GM10266 (cell line): ENCODE measurements around the gene ABCC6.

ENCODE experiments used
- DNase-seq: peaks from one replicate; pipeline ENCODE4 v3.0.0; 2012; ENCODE audit errors: extremely low spot score
- TF ChIP-seq, protein P1 (sequence below): IDR thresholded peaks from 2 replicates; pipeline ENCODE4 v1.5.1; 2012; ENCODE audit warnings: mild to moderate bottlenecking, low read depth; ENCODE audit not compliant: control insufficient read depth, insufficient read depth; ENCODE audit errors: missing control alignments

ABCC6 gene

DNA sequence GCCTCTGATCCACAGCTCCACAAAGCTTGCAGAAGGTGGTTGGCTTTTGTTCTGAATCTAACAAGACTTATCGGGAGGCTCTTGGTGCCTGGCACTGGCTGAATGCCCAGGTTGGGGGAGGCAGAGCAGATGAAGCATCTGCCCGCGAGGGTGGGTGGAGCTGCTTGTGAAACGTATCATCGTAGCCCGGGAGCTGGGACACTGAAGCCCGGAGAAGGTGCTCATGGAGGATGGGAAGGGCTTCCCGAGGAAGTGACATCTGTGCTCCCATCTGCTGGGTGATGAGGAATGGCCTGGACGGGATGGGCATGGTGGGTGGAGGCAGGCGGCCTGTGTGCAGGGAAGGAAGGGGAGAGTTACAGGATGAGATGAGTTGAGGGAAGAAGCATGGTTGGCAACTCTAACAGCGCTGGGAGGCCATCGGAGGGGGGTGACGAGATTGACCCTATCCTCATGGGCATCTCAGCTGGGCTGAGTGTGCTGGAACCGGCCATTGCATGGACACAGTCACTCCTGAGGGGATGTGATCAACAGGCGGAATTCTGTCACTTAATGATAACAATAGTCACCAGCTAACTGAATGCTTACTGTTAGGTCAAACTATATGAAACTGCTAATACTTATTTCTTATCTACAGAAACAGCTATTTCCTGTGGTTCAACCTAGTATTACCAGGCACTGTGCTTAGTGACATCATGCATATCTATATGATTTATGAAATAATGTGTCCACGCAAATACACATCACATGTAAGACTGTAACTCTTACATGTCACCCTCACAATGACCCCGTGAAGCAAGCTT, 102.7 kb downstream of the ABCC6 start:
- TF ChIP-seq, protein P1, sequence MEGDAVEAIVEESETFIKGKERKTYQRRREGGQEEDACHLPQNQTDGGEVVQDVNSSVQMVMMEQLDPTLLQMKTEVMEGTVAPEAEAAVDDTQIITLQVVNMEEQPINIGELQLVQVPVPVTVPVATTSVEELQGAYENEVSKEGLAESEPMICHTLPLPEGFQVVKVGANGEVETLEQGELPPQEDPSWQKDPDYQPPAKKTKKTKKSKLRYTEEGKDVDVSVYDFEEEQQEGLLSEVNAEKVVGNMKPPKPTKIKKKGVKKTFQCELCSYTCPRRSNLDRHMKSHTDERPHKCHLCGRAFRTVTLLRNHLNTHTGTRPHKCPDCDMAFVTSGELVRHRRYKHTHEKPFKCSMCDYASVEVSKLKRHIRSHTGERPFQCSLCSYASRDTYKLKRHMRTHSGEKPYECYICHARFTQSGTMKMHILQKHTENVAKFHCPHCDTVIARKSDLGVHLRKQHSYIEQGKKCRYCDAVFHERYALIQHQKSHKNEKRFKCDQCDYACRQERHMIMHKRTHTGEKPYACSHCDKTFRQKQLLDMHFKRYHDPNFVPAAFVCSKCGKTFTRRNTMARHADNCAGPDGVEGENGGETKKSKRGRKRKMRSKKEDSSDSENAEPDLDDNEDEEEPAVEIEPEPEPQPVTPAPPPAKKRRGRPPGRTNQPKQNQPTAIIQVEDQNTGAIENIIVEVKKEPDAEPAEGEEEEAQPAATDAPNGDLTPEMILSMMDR, result no peak
- no peak for DNase-seq

DNA sequence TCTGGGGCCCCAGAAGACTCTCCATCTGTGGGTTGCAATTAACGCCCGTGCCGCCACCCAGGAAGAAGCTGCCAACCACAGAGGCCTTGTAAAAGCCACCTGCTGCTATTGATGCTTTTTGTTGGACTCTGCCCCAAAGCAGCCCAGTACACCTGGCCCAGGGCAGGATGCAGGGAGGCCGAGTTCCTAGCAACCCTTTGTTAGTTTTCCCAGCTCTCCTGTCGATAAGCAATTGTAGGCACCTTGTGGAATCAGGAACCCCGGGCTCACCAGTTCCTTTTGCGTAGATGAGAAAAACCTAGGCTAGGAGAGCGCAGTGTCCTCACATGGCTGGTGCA, 103.3 kb downstream of the ABCC6 start:
- TF ChIP-seq, protein P1, result no peak
- no peak for DNase-seq

DNA sequence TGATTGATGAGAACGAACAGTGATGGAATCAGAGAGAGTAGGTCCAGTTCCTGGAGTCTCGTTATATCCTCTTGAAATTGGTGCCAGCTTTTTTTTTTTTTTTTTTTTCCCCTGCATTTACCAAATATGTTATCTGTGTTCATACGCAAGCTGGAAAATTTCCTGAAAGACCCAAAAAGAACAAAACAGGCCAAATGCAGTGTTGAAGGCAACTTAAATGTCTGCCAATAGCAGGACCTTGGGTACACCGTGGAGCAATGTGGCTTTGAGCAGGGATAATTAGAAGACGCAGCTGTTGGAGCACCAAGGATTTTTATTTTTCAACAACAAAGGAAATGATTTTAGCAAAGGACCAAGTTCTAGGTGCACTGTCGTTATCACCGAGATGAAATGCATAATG, 105.0 kb downstream of the ABCC6 start:
- TF ChIP-seq, protein P1, result no peak
- no peak for DNase-seq

DNA sequence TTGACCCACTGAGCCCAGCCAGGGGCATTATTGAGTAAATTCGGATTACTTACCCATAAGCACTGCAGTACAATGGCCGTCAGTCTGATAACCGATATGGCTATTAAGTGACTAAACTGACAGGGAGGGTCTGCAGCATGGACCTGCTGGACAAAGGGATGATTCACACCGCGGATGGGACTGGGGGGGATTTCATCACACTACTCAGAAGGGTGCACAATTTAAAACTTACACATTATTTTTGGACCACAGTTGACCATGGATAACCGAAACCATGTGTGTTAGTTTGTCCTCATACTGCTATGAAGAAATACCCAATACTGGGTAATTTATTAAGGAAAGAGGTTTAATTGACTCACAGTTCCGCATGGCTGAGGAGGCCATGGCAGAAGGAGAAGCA, 106.5 kb downstream of the ABCC6 start:
- DNase-seq, result no peak
- TF ChIP-seq, protein P1, result no peak

DNA sequence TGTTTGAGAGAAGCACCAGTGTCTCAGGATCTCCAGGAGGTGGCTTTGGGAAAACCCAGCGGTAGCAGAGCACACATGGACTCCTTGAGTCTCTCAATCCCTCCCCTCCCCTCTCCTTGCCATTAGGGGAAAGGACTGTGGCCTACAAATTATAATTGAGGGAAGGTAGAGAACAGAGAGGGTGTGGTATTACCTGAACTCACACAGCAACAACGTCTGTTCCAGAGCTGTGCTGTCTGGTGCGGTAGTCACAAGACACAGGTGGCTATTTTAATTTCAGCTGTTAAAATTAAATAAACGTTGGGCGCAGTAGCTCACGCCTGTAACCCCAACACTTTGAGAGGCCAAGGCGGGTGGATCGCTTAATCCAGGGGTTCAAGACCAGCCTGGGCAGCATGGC, 110.2 kb downstream of the ABCC6 start:
- TF ChIP-seq, protein P1, result no peak
- no peak for DNase-seq

DNA sequence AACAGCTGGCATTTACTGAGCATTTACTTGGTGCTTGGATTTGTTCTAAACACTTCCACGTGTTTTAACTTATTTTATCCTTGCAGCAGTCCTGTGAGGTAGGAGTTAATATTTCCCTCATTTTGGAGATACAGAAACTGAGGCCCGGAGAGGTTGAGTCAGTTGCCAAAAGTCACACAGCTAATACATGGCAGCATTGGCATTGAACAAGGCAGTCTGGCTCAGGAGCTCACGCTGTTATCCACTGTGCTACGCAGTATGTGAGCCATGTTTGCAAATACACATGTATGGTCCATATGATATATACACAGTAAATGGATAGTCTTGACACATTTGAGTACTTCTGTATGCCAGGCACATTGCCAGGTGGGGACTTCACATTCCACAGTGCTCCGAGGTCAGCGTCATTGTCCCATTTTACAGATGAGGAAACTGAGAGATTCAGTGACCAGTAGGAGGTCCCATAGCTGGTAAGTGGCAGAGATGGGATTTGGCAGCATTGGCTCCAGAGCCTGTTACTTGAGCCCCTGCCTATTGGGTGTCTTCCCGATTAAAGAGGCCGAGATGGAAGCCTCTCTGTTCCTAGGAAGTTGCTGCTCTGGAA, 110.7 kb downstream of the ABCC6 start:
- no peak for DNase-seq
- TF ChIP-seq, protein P1, result no peak

DNA sequence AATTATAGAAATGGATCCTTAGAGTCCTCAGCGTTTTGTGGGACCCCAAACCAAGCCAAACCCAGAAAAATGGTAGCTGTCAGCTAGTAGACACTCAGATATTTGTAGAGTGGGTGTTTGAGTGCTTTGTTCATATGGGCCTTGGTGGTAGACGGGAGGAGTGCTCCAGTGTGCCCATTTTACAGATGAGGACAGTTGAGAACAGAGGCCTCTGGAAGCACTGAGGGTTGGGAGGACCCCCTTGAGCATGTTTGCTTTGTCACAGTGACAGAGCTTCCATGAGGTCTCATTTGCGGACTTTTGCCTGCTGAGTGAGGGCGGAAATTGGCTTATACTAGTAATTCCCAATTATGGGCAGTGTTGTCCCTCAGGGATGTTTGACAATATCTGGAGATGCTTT, 111.7 kb downstream of the ABCC6 start:
- DNase-seq, result no peak
- TF ChIP-seq, protein P1, result no peak
